DOHH2 (cell line): ENCODE measurements around the gene GATA5.

Experiments
- H3F3A ChIP-seq: fragments of 200-600 bp; sonication (generic), shearing (Covaris generic); 2 replicates; pipeline ENCODE4 v1.6.0; 2016; ENCODE audit warnings: antibody characterized with exemption, mild to moderate bottlenecking; ENCODE audit not compliant: control insufficient read depth, insufficient read depth
- H3K27ac ChIP-seq: fragments of 200-600 bp; sonication (generic); 2 replicates; pipeline ENCODE4 v1.5.1; 2014; ENCODE audit warnings: low read depth, mild to moderate bottlenecking, low read length, moderate library complexity
- H3K27me3 ChIP-seq: fragments of 200-600 bp; sonication (generic); 2 replicates; pipeline ENCODE4 v1.6.1; 2014; ENCODE audit warnings: mild to moderate bottlenecking, low read length, mixed read lengths; ENCODE audit not compliant: control insufficient read depth
- H3K36me3 ChIP-seq: fragments of 200-600 bp; sonication (generic); 2 replicates; pipeline ENCODE4 v1.6.1; 2014; ENCODE audit warnings: mild to moderate bottlenecking, low read length, moderate library complexity, mixed read lengths; ENCODE audit not compliant: control insufficient read depth
- H3K4me1 ChIP-seq: fragments of 200-600 bp; sonication (generic); 2 replicates; pipeline ENCODE4 v1.6.1; 2014; ENCODE audit warnings: mild to moderate bottlenecking, low read length, mixed read lengths; ENCODE audit not compliant: control insufficient read depth
- H3K4me2 ChIP-seq: fragments of 200-600 bp; sonication (generic); 2 replicates; pipeline ENCODE4 v1.6.0; 2014; ENCODE audit warnings: mild to moderate bottlenecking, low read length, moderate library complexity
- H3K4me3 ChIP-seq: fragments of 200-600 bp; sonication (generic); 2 replicates; pipeline ENCODE4 v1.5.1; 2014; ENCODE audit warnings: mild to moderate bottlenecking, low read length, mixed read lengths
- H3K79me2 ChIP-seq: fragments of 200-600 bp; sonication (generic); 2 replicates; pipeline ENCODE4 v1.6.1; 2014; ENCODE audit warnings: mild to moderate bottlenecking, low read length, mixed read lengths; ENCODE audit not compliant: control insufficient read depth
- H3K9me2 ChIP-seq: fragments of 200-600 bp; sonication (generic); replicated peaks from 2 replicates; pipeline ENCODE4 v1.6.1; 2014; ENCODE audit warnings: mild to moderate bottlenecking, low read length, mixed read lengths; ENCODE audit not compliant: control insufficient read depth
- H3K9me3 ChIP-seq: fragments of 200-600 bp; sonication (generic); 2 replicates; pipeline ENCODE4 v1.6.1; 2014; ENCODE audit warnings: antibody characterized with exemption, low read length, mixed read lengths; ENCODE audit not compliant: control insufficient read depth, insufficient read depth
- H4K20me1 ChIP-seq: fragments of 200-600 bp; sonication (generic); 2 replicates; pipeline ENCODE4 v1.6.0; 2014; ENCODE audit warnings: low read depth, mild to moderate bottlenecking, antibody characterized with exemption, low read length, moderate library complexity; ENCODE audit not compliant: control insufficient read depth, insufficient read depth
- EZH2phosphoT487 ChIP-seq: fragments of 200-600 bp; sonication (generic); IDR thresholded peaks from 2 replicates; pipeline ENCODE4 v1.6.1; 2017; ENCODE audit warnings: borderline replicate concordance, mild to moderate bottlenecking, antibody characterized with exemption, low read length, moderate library complexity, mixed read lengths
- TF ChIP-seq, protein P1 (sequence below): fragments of 200-600 bp; sonication (generic); IDR thresholded peaks from one replicate; pipeline ENCODE4 v1.5.1; 2014; ENCODE audit warnings: antibody characterized with exemption, mild to moderate bottlenecking, low read depth, low read length; ENCODE audit not compliant: poor library complexity, severe bottlenecking

Gene GATA5

DNA sequence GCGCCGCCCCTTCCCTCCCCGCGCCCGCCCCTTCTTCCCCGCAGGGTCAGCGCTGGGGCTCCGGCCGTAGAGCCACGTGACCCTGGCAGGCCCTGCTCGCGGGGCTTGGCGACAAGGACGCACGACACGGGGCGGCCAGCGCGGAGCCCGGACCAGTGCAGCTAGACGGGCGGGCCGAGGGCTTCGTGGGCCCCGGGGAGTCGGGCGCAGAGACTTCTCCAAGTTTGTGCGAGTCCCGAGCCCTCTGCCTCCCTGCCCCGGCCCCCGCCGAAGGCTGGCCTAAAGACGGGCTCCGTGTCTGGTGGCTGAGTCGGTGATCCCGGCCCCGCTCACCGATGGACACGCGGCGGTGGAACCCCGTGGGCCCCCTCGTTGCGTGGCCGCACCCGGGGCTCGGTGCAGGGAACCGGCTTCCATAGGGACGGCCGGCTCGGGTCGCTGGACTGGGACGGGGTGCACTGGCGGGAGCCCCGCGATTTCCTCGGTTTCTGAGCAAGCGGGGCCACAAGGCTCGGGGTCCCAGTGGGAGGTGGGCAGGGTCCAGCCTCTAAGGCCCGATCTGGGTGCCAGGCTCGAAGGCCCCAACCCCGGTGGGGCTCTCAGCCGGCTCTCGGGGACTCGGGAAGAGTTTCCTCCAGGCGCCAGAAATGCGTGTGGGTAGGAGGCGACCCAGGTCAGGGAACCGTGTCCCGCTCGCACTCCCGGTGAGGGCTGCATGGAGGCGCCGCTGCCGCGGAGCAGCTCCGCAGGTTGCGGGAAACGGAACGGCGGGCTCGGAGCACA, 452 bp upstream of the GATA5 start:
- H3K79me2 ChIP-seq = no peaks in the 10 kb centered on the region
- no peaks in the 10 kb centered on the region for H3K36me3 ChIP-seq
- no peak overlapping the region for H3K4me3 ChIP-seq
- TF ChIP-seq, protein P1, sequence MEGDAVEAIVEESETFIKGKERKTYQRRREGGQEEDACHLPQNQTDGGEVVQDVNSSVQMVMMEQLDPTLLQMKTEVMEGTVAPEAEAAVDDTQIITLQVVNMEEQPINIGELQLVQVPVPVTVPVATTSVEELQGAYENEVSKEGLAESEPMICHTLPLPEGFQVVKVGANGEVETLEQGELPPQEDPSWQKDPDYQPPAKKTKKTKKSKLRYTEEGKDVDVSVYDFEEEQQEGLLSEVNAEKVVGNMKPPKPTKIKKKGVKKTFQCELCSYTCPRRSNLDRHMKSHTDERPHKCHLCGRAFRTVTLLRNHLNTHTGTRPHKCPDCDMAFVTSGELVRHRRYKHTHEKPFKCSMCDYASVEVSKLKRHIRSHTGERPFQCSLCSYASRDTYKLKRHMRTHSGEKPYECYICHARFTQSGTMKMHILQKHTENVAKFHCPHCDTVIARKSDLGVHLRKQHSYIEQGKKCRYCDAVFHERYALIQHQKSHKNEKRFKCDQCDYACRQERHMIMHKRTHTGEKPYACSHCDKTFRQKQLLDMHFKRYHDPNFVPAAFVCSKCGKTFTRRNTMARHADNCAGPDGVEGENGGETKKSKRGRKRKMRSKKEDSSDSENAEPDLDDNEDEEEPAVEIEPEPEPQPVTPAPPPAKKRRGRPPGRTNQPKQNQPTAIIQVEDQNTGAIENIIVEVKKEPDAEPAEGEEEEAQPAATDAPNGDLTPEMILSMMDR = no peak
- no peak for TF ChIP-seq EZH2phosphoT487
- H3K9me3 ChIP-seq = no peaks in the 10 kb centered on the region
- H3F3A ChIP-seq = no peaks in the 10 kb centered on the region
- H3K27ac ChIP-seq = no peak overlapping the region
- H3K4me2 ChIP-seq = no peak overlapping the region
- H3K4me1 ChIP-seq = no peaks in the 10 kb centered on the region
- H3K27me3 ChIP-seq = no peaks in the 10 kb centered on the region; the same call in 1 of the 2 replicates
- no peaks in the 10 kb centered on the region for H3K9me2 ChIP-seq
- no peaks in the 10 kb centered on the region for H4K20me1 ChIP-seq

DNA sequence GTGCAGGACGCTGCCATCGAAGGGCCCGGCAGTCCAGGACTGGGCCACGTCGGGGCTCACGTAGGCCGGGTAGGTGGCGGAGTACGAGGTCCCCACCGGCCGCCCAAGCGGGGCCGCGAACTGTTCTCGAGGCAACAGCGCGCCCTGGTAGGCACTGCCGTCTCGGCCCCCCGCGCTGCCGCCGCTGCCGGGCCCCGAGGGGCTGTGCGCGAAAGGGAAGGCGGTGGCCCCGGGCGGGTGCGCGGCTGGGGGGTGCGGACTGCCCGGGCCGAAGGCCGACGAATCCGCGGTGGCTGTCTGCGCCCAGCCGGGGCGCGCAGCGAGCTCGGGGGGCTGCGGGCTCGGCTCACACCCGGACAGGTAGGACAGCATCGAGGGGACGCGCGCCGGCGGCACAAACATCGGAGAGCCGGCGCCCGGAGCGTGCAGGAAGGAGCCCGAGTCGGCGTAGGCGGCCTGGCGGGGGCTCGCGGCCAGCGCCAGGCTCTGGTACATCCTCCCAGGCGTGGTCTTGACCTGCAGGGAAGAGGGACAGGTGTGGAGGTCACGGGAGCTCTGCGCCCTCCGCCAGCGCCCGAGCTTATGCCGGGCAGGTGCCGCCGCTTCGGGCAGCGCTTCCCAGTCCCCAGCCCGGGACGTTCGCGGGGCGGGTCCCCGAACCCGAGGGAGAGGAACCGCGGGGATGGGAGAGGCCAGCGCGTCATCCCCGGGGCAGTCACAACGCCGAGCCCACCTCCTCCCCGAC, 596 bp downstream of the GATA5 start:
- no peak for TF ChIP-seq EZH2phosphoT487
- TF ChIP-seq, protein P1 = no peak
- Histone ChIP-seq H3K36me3 (no peaks in the 10 kb centered on the region), H3F3A (no peaks in the 10 kb centered on the region), H3K27ac (no peak overlapping the region), H3K4me1 (no peaks in the 10 kb centered on the region), H3K9me2 (no peaks in the 10 kb centered on the region), H3K27me3 (no peaks in the 10 kb centered on the region), H4K20me1 (no peaks in the 10 kb centered on the region), H3K4me2 (no peak overlapping the region), H3K79me2 (no peaks in the 10 kb centered on the region), H3K9me3 (no peaks in the 10 kb centered on the region), H3K4me3 (no peak overlapping the region)

DNA sequence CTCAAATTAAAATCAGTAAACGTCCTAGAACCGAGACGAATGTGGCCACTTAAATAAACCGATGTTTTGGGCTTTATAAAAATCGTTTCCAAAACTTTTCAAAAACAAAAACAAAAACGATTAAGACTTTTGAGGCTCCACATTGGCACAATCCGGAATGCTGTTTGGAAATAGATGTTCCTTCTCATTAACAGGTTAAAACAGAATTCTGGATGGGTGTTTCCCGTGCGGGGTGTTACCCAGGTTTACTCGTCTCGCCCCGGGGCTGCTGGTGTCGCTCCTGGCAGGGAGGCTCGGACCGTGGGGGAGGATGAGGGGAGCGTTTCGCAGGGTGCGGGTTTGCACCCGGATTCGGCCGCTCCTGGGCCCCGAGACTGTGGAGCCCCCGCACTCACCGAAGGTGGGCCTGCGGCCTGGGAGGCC, 1.2 kb downstream of the GATA5 start:
- H4K20me1 ChIP-seq = no peaks in the 10 kb centered on the region
- H3K4me1 ChIP-seq = no peaks in the 10 kb centered on the region
- H3K27ac ChIP-seq = no peak overlapping the region
- TF ChIP-seq, protein P1 = no peak
- no peak for TF ChIP-seq EZH2phosphoT487
- no peaks in the 10 kb centered on the region for H3K27me3 ChIP-seq
- H3K4me2 ChIP-seq = no peak overlapping the region
- H3K9me3 ChIP-seq = no peaks in the 10 kb centered on the region
- H3K4me3 ChIP-seq = no peak overlapping the region
- H3K36me3 ChIP-seq = no peaks in the 10 kb centered on the region
- no peaks in the 10 kb centered on the region for H3K79me2 ChIP-seq
- H3F3A ChIP-seq = no peaks in the 10 kb centered on the region
- no peaks in the 10 kb centered on the region for H3K9me2 ChIP-seq
